T-helper 1 cell treated with Interleukin-12 subunit alpha and Interleukin-12 subunit beta and Interleukin-4 antibody, amounts not matched to agents 30 μg/mL and 1 μg/mL, for 36 hours (primary cell): ENCODE measurements around the gene PIP4K2A.
A peak's percentile ranks its signal among the peaks of the same experiment; 100 is the strongest.

ENCODE experiments used
- H3K27ac Mint-ChIP-seq: one replicate; pipeline ENCODE4 v1.8.0; 2021; ENCODE audit warnings: mild to moderate bottlenecking, mixed read lengths
- H3K27me3 Mint-ChIP-seq: one replicate; pipeline ENCODE4 v1.8.0; 2021; ENCODE audit warnings: low read depth, mixed read lengths
- H3K36me3 Mint-ChIP-seq: one replicate; pipeline ENCODE4 v1.8.0; 2021; ENCODE audit warnings: low read depth, mixed read lengths
- H3K4me1 Mint-ChIP-seq: one replicate; pipeline ENCODE4 v1.8.0; 2021; ENCODE audit warnings: low read depth, mixed read lengths
- H3K4me3 Mint-ChIP-seq: one replicate; pipeline ENCODE4 v1.8.0; 2021; ENCODE audit warnings: mild to moderate bottlenecking, moderate library complexity, mixed read lengths
- H3K9me3 Mint-ChIP-seq: one replicate; pipeline ENCODE4 v1.8.0; 2021; ENCODE audit warnings: mixed read lengths

Gene PIP4K2A

DNA sequence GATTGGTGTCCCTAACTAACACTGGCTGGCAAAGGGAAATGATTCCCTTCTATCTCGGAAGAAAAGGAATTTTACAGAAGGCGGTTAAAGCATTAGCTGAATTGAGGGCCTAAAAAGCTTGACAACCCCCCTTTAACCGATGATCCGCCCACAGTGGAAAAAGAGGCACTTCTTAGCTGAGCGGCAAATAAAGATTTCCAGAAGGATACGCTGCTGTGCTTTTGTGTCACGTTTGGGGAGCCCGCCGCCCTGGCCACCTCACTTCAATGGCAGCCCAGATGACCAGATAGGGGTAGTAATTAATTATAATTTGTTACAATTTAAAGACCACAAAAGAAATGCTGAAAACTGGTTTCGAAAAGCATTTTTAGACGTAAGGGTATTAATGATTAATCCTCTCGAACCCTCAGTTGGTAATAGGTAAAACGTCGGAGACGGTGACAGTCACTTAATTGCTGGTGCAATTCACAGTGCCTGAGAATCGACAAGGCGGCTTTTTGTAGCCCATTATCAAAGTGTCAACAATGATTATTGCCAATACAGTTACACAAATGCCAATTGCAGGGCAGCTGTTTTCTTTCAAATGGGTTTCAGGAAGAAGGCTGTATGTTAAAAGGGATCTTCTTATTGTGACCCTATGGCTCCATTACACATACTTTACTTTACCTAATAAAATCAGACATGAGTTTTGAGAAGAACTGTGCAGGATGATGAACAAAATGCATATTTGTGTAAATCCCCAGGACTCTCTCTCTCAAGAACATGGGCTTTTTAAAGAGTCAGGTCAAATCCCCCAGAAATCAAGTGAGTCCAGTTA is 154.1 kb downstream of the PIP4K2A start:
- Mint-ChIP-seq H3K4me3 (no peak overlapping the region), H3K36me3 (peaks cover 23% of the 10 kb centered on the region), H3K27me3 (no peaks in the 10 kb centered on the region), H3K4me1 (peaks cover 12% of the 10 kb centered on the region), H3K27ac (no peak overlapping the region), H3K9me3 (no peaks in the 10 kb centered on the region)

DNA sequence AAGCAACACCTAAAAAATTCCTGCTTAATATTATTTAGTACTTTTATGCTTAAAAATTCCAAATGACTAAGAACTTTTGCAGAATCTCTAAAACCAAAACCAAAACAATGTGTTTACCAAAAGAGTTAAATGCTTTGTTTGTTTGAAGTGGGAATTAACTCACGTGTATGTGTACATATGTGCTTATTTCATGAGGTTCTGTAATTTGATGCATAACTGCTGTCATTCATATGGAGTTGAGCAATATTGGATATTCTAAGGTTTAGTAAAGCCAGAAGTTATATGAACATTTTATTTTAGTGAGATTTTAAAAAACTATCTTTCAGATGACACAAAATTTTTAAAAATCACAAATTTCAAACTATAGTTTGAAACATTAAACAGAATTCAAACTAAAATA is 157.1 kb downstream of the PIP4K2A start:
- no peak overlapping the region for H3K27ac Mint-ChIP-seq
- no peaks in the 10 kb centered on the region for H3K9me3 Mint-ChIP-seq
- H3K36me3 Mint-ChIP-seq = peaks cover 11% of the 10 kb centered on the region
- H3K27me3 Mint-ChIP-seq = no peaks in the 10 kb centered on the region
- H3K4me3 Mint-ChIP-seq = no peak overlapping the region
- H3K4me1 Mint-ChIP-seq = no peaks in the 10 kb centered on the region

DNA sequence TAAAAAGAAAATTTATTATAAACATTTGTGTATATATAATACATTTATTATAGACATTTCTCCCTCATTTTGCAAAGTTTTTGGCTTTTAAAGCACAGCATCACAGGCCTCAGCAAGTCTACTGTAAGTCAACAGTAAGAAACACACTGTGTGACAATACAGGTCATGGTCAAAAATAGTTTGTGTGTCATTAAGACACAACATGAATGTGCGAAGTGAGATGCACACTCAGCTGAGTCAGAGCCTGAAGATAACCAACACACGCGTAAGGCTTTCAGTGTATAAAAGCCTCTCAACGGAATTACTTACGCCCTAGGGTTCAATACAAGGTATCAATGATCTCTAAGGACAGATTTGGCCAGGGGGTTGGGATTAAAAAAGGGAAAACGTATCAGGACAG is 157.6 kb downstream of the PIP4K2A start:
- H3K36me3 Mint-ChIP-seq = peaks cover 9% of the 10 kb centered on the region
- no peaks in the 10 kb centered on the region for H3K9me3 Mint-ChIP-seq
- peaks cover 2% of the 10 kb centered on the region for H3K4me1 Mint-ChIP-seq
- H3K4me3 Mint-ChIP-seq = no peak overlapping the region
- H3K27me3 Mint-ChIP-seq = no peaks in the 10 kb centered on the region
- no peak overlapping the region for H3K27ac Mint-ChIP-seq

DNA sequence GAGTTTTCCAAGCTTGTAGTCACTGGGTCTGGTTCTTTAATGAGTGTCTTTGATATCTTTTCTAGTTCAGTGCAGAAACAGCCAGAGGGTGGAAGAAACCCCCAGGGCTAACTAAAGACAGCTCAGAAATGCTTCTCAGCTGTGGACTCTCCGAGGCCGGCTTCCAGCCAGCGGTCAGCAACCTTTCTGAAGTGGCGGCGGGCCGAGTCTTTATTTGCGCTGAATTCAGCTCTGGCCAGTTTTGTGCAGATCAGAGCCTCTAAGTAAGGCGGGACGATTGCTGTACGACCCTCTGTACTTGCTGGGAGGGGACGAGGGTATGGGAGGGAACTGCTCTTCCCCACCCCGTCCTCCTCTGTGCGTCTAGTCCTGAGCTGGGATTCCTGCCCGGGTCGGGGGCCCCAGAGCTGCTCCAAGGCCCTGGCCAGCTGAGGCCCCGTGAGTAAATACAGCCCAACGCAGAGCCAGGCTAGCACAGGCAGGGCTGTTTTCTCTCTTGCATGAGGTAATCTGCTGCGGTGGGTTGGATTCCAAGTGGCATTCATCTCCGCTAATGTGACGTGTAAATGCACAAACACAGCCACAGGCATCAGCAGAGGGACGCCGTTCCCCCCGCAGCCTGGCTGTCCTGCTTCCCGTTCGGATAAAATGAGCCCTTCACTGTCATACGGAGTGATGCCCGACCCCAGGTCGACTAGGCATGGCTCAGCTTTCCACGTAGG is 159.8 kb downstream of the PIP4K2A start:
- Mint-ChIP-seq H3K4me1 (peaks cover 13% of the 10 kb centered on the region), H3K27me3 (no peaks in the 10 kb centered on the region), H3K9me3 (no peaks in the 10 kb centered on the region), H3K36me3 (peaks cover 16% of the 10 kb centered on the region), H3K27ac (no peak overlapping the region), H3K4me3 (no peak overlapping the region)

DNA sequence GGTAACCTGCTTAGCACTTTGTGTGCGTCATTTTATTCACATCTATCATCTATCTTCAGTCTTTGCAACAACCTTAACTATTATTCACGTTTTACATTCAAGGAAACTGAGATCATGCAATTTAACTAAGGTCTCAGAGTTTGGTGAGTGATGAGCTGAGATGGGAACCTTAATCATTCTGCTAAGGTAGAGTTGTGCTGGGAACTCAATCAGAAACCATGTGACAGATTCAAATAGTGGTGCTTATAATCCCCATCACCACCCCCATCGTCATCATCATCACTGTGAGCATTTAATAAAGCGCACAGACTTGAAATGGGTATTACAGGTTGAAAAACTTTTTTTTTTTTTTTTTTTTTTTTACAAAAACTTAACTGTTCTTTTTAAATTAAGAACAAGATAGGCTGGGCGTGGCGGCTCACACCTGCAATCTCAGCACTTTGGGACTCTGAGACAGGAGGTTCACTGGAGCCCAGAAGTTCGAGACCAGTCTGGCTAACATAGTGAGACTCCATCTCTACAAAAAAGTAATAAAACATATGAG is 160.9 kb downstream of the PIP4K2A start:
- Mint-ChIP-seq H3K9me3 (no peaks in the 10 kb centered on the region), H3K36me3 (peaks cover 21% of the 10 kb centered on the region), H3K4me3 (no peak overlapping the region), H3K27me3 (no peaks in the 10 kb centered on the region), H3K27ac (no peak overlapping the region), H3K4me1 (peaks cover 13% of the 10 kb centered on the region)

DNA sequence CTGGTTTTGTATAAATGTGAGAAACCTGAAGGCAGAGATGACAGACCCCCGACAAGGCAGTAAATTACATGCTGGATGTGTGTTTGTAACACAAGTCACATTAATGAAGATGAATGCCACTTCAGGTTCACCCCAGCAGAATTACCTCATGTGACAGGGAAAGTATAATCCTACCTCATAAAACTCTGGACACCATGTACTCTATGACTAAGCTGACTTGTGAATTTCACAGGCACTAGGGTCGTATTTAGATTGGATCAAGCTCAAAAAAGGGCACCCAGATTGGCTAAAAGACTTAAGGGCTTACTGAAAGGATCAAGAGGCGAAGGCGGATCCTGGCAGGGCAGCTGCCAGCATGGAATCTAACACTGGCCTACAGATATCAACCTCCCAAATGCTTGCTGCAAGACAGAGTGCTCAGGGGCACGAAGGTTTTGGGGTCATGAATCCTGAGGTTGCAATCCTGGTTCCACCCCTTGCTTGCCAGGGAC is 161.4 kb downstream of the PIP4K2A start:
- Mint-ChIP-seq H3K4me1 (peaks cover 13% of the 10 kb centered on the region), H3K9me3 (no peaks in the 10 kb centered on the region), H3K27ac (no peak overlapping the region), H3K36me3 (peaks cover 27% of the 10 kb centered on the region), H3K27me3 (no peaks in the 10 kb centered on the region), H3K4me3 (no peak overlapping the region)

DNA sequence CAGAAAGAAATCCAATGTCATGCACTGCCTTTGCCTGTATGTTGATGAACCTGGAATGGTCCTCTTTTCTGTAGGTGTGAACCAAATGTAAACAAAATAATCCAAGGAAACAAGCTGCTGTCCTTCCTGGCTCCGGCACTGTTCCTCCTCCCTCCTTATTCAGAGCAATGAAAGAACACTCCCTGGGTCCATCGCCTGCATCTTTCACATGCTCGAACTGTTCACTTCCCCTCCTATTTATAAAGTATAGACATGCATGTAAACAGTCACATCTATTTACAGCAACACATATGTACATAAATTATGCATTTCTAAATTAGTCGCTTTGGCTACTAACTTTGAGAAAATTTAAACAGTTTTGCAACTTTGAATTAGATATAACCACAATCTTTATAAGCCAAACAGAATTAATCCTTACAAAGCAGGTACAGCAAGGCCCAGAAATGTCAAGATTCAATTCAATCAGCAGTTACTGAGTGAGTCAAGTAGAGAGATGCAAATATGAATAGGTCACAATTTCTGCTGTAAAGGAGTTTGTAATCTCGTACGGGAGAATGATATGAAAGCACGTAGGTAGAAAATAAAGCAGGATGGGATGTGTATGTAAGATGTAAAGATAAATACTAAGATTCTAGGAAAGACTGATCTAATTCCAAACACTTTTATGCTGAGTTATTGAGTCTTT is 162.6 kb downstream of the PIP4K2A start:
- Mint-ChIP-seq H3K9me3 (no peaks in the 10 kb centered on the region), H3K36me3 (peaks cover 36% of the 10 kb centered on the region), H3K4me1 (peaks cover 13% of the 10 kb centered on the region), H3K27ac (no peak overlapping the region), H3K4me3 (no peak overlapping the region), H3K27me3 (no peaks in the 10 kb centered on the region)

DNA sequence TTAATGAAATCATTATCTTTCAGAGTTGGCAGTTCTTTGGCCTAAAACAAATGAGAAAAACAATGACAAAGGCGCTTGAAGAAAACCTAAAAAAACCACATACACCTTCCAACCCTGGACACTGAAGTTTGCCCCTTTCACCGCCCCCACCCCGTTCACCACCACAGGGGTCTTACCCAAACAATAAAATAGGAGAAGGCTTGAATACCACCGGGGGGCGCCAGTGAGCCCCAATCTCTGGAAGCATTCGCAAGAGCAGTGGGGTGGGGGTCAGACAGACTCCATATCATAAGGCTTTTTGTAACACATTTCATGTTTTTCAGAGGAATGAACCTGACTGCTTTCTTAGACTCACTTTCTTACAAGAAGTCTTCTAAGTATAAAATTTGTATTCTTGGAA is 163.6 kb downstream of the PIP4K2A start:
- H3K9me3 Mint-ChIP-seq = no peaks in the 10 kb centered on the region
- no peak overlapping the region for H3K4me3 Mint-ChIP-seq
- H3K27me3 Mint-ChIP-seq = no peaks in the 10 kb centered on the region
- H3K4me1 Mint-ChIP-seq = peaks cover 13% of the 10 kb centered on the region
- H3K27ac Mint-ChIP-seq = no peak overlapping the region
- H3K36me3 Mint-ChIP-seq = peaks cover 37% of the 10 kb centered on the region

DNA sequence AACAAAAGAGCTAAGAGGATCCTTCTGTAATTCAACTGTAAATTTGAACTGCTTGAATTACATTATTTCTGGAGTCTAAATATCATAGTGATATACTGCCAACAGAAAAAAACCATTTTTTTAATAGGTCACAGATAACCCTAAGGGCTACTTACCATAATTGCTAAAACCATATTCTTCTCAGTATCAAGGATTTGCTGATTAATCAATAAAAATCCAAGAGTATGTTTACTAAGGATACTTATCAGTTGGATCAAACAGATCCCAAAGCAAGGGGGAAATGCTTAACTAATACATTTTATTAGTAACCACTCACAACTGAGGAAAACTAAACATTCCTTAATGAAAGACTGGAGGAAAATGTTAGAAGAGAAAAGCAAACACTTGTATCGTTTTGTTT is 166.0 kb downstream of the PIP4K2A start:
- Mint-ChIP-seq H3K27ac (no peak overlapping the region), H3K4me3 (no peak overlapping the region), H3K36me3 (peaks cover 37% of the 10 kb centered on the region), H3K9me3 (no peaks in the 10 kb centered on the region), H3K27me3 (no peaks in the 10 kb centered on the region), H3K4me1 (peaks cover 17% of the 10 kb centered on the region)

DNA sequence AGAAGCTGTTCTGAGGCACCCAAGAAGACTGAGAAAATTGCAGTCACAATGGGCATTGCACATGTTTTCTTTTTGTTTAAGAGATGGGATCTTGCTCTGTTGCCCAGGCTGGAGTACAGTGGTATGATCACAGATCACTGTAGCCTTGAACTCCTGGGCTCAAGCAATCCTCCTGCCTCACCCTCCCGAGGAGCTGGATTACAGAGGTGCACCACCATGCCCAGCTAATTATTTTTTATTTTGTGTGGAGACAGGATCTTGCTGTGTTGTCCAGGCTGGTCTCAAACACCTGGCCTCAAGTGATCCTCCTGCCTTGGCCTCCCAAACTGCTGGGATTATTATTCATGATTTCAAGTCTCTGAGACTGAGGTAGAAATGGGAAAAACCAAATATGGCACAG is 168.7 kb downstream of the PIP4K2A start:
- no peak overlapping the region for H3K27ac Mint-ChIP-seq
- H3K4me1 Mint-ChIP-seq = peaks cover 5% of the 10 kb centered on the region
- H3K9me3 Mint-ChIP-seq = no peaks in the 10 kb centered on the region
- no peaks in the 10 kb centered on the region for H3K27me3 Mint-ChIP-seq
- H3K4me3 Mint-ChIP-seq = no peak overlapping the region
- H3K36me3 Mint-ChIP-seq = peaks cover 47% of the 10 kb centered on the region

DNA sequence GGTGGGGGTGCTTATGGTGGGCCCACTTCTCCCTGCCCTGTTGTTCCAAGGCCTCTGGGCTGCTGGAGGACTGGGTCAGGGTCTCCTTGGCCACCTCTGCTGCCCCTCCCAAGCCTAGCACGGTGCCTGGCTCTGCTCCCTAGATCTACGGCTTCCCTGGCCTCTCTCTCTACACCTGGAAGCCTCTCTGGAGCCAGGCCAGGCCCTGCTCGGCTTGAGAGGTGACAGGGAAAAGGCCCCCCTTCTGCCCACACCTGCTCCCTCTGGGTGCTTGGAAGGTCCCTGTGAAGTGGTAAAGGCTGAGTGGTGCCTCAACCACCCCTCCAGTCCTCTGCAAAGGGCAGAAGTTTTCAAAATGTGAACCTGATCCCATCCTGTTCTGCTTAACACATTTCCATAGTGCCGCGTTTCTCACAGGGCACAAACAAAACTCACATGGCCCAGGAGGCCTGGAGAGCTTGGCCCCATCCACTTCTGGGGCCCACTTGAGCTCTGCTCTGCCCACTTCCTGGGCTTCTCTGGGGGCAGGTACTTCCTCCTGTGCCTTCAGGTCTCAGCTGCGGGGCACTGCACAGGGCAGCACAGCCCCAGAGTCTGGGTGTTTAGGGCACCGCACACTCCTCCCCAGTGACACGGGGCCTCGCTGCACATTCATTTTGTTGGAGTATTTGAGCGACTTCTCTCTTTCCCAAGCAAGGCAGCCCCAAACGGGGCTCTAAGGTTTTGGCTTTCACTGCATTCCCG is 169.9 kb downstream of the PIP4K2A start:
- H3K27ac Mint-ChIP-seq = no peak overlapping the region
- peaks cover 45% of the 10 kb centered on the region for H3K36me3 Mint-ChIP-seq
- H3K4me3 Mint-ChIP-seq = no peak overlapping the region
- H3K27me3 Mint-ChIP-seq = no peaks in the 10 kb centered on the region
- peaks cover 6% of the 10 kb centered on the region for H3K4me1 Mint-ChIP-seq
- H3K9me3 Mint-ChIP-seq = no peaks in the 10 kb centered on the region

DNA sequence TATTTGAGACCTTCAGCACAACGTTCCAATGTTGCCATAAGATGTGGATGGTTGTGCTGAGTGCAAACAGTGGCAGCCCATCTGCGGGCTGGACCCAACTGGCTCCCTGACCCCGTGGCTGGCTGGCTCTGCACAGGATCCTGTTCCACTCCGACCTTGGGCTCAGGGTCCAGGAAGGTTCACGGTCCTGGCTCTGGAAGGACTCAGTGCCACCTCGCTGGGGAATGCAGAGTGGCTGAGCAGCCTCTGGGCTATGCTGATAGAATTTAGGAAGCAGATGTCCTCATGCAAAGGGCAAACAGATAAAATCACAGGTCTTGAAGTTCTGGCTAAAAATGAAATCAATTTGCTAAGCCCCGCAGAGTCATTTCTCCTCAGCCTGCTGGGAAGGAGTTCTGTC is 171.6 kb downstream of the PIP4K2A start:
- H3K27me3 Mint-ChIP-seq = no peaks in the 10 kb centered on the region
- H3K9me3 Mint-ChIP-seq = no peaks in the 10 kb centered on the region
- peaks cover 46% of the 10 kb centered on the region for H3K36me3 Mint-ChIP-seq
- H3K4me1 Mint-ChIP-seq = peaks cover 7% of the 10 kb centered on the region
- peak overlapping the region; percentile 26 for H3K27ac Mint-ChIP-seq
- H3K4me3 Mint-ChIP-seq = no peak overlapping the region

DNA sequence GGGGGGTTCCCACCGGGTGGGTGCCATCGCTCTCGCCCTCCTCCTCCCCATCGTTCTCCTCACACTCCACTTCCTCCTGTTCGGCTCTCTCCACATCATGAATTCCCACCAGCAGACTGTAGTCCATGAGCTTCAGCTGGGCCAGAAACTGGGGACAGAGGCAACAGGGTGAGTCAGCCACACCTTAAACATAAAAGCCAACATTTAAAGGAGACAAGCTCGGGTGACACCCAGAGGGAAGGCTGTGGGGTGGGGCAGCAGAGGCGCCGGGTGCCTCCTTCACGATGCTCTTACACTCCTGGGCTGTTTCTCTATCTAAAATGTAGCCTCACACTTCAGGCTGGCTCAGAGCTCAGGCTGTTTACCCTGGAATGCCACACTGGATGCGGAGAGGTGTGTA is 172.5 kb downstream of the PIP4K2A start:
- H3K4me3 Mint-ChIP-seq = no peak overlapping the region
- no peak overlapping the region for H3K27ac Mint-ChIP-seq
- peaks cover 1% of the 10 kb centered on the region for H3K9me3 Mint-ChIP-seq
- H3K27me3 Mint-ChIP-seq = no peaks in the 10 kb centered on the region
- H3K36me3 Mint-ChIP-seq = peaks cover 47% of the 10 kb centered on the region
- H3K4me1 Mint-ChIP-seq = peaks cover 7% of the 10 kb centered on the region
